Caco-2 (cell line): Measurements from ENCODE around the gene ADCK2. TPM values are rescaled to one million over a fixed set of nuclear protein-coding genes. Genes with fewer than 3 reads are reported as not detected.
"Not testable (repeated sequence)": the region's sequence is repeated elsewhere in the genome, so short reads cannot be mapped to it uniquely, and the experiment has no call there.

Experiments used
- BruUV-seq: library from RNA; stranded (reverse); fragments of 400-500 nt; replicated peaks from 2 replicates; lab custom pipeline; 2021; lab: Mats Ljungman, UMichigan
- CTCF ChIA-PET: fragments of 300-600 bp; sonication (Branson Sonifier 250); formaldehyde crosslinking; loops from one replicate; lab custom pipeline; 2022; ENCODE audit warnings: antibody characterized with exemption; lab: Charles Lee
- POLR2A ChIA-PET: fragments of 300-600 bp; sonication (Branson Sonifier 250); formaldehyde crosslinking; loops from one replicate; lab custom pipeline; 2022; ENCODE audit warnings: antibody characterized with exemption; lab: Charles Lee
- DNase-seq, 2 experiments: peaks; one replicate each; pipeline versions ENCODE4 v3.0.0 to v3.0.0-alpha.2; 2020 to 2022
- H3K27me3 ChIP-seq: replicated peaks from 2 replicates; pipeline ENCODE4 v1.6.0; 2011; ENCODE audit warnings: low read length; ENCODE audit not compliant: control insufficient read depth, insufficient read depth
- H3K36me3 ChIP-seq: 2 replicates; pipeline ENCODE4 v1.5.1; 2011; ENCODE audit warnings: low read length; ENCODE audit not compliant: control insufficient read depth, insufficient read depth
- H3K4me1 ChIP-seq: fragments of 250-450 bp; sonication (Bioruptor Pico); 2 replicates; pipeline ENCODE4 v1.5.1; 2020; ENCODE audit warnings: mild to moderate bottlenecking
- H3K4me3 ChIP-seq: 2 replicates; pipeline ENCODE4 v1.5.1; 2011; ENCODE audit warnings: low read depth, mild to moderate bottlenecking, control low read depth, low read length
- H3K9me3 ChIP-seq: fragments of 250-450 bp; sonication (Bioruptor Pico); 2 replicates; pipeline ENCODE4 v1.5.1; 2020; ENCODE audit warnings: mild to moderate bottlenecking, moderate library complexity
- H3K27ac Mint-ChIP-seq: one replicate; pipeline ENCODE4 v1.8.0; 2022; ENCODE audit warnings: mixed read lengths; ENCODE audit not compliant: unreplicated experiment
- H3K27me3 Mint-ChIP-seq: one replicate; pipeline ENCODE4 v1.8.0; 2022; ENCODE audit warnings: mixed read lengths; ENCODE audit not compliant: insufficient read depth, unreplicated experiment
- H3K36me3 Mint-ChIP-seq: one replicate; pipeline ENCODE4 v1.8.0; 2022; ENCODE audit warnings: mild to moderate bottlenecking, mixed read lengths; ENCODE audit not compliant: insufficient read depth, unreplicated experiment
- H3K4me1 Mint-ChIP-seq: one replicate; pipeline ENCODE4 v1.8.0; 2022; ENCODE audit warnings: low read depth, mixed read lengths; ENCODE audit not compliant: unreplicated experiment
- H3K4me3 Mint-ChIP-seq: one replicate; pipeline ENCODE4 v1.8.0; 2022; ENCODE audit warnings: mild to moderate bottlenecking, moderate library complexity, mixed read lengths; ENCODE audit not compliant: unreplicated experiment
- H3K9me3 Mint-ChIP-seq: one replicate; pipeline ENCODE4 v1.8.0; 2022; ENCODE audit warnings: mixed read lengths; ENCODE audit not compliant: unreplicated experiment
- intact Hi-C: fragments of 100-400 bp; cut with micrococcal nuclease; formaldehyde crosslinking; loops from one replicate; pipeline ENCODE4 v1.10.0; 2022; ENCODE audit not compliant: unreplicated experiment
- total RNA-seq: library from RNA; stranded (reverse); gene quantifications from 2 replicates; pipeline ENCODE4 v1.2.3, GENCODE V29; 2022
- TF ChIP-seq, protein P1 (sequence below), 2 experiments: fragments of 200-600 bp in 1 of 2; IDR thresholded peaks; 1 replicate in 1 of 2; 2 replicates in 1 of 2; pipeline versions ENCODE4 v1.5.1 to v1.8.0; 2011 to 2022; ENCODE audit warnings: antibody characterized with exemption in 1 of 2, control low read depth in 1 of 2, inconsistent platforms in 1 of 2, low read depth in 1 of 2, low read length in 1 of 2, mild to moderate bottlenecking in 1 of 2, moderate library complexity in 1 of 2; ENCODE audit not compliant: insufficient read depth in 1 of 2, severe bottlenecking in 1 of 2, unreplicated experiment in 1 of 2

Gene ADCK2
- total RNA-seq, 1 experiment from 2014 or later: 17.7 TPM

DNA sequence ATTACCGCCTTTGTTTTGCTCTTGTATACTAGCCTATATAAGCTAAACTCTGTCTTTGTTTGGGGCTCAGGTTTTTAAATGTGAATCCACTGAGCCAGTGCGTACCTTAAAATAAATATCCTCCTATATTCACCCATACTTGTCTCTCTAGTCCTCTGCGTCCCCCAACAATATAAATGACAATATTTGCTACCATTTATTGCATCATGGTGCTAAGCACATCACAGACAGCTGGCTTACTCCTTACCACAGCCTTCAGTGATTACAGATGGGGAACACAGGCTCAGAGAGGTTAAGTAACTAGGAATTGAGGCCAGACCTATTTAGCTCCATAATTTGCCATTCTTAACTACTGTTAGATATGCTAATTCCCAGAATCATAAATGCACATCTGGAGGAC lies 3.4 kb upstream of the ADCK2 start:
- Histone ChIP-seq H3K27me3 (no peaks in the 10 kb centered on the region), H3K9me3 (no peaks in the 10 kb centered on the region), H3K4me3 (no peak overlapping the region), H3K36me3 (no peaks in the 10 kb centered on the region), H3K4me1 (0 out of 2 replicates have a peak, but pooled peaks cover 3% of the 10 kb centered on the region)
- no TSS peak for BruUV-seq
- Mint-ChIP-seq H3K4me3 (no peak overlapping the region), H3K27ac (no peak overlapping the region), H3K4me1 (no peaks in the 10 kb centered on the region), H3K36me3 (peaks cover 6% of the 10 kb centered on the region), H3K27me3 (no peaks in the 10 kb centered on the region), H3K9me3 (no peaks in the 10 kb centered on the region)
- CTCF ChIA-PET: interaction anchor here (0.5 kb wide), 1 partner anchor 29 kb away, joined by 4 read pairs; the partner anchor contains the start of gene DENND2A
- POLR2A ChIA-PET: no interaction called here
- TF ChIP-seq, protein P1, sequence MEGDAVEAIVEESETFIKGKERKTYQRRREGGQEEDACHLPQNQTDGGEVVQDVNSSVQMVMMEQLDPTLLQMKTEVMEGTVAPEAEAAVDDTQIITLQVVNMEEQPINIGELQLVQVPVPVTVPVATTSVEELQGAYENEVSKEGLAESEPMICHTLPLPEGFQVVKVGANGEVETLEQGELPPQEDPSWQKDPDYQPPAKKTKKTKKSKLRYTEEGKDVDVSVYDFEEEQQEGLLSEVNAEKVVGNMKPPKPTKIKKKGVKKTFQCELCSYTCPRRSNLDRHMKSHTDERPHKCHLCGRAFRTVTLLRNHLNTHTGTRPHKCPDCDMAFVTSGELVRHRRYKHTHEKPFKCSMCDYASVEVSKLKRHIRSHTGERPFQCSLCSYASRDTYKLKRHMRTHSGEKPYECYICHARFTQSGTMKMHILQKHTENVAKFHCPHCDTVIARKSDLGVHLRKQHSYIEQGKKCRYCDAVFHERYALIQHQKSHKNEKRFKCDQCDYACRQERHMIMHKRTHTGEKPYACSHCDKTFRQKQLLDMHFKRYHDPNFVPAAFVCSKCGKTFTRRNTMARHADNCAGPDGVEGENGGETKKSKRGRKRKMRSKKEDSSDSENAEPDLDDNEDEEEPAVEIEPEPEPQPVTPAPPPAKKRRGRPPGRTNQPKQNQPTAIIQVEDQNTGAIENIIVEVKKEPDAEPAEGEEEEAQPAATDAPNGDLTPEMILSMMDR (IDR thresholded peaks at IDR 0.05; ENCODE audit: insufficient read depth in 1 of 2, low read depth in 1 of 2, low read length in 1 of 2, severe bottlenecking in 1 of 2, unreplicated experiment in 1 of 2): no peak
- intact Hi-C loops: no loop called here
- no peak for DNase-seq

DNA sequence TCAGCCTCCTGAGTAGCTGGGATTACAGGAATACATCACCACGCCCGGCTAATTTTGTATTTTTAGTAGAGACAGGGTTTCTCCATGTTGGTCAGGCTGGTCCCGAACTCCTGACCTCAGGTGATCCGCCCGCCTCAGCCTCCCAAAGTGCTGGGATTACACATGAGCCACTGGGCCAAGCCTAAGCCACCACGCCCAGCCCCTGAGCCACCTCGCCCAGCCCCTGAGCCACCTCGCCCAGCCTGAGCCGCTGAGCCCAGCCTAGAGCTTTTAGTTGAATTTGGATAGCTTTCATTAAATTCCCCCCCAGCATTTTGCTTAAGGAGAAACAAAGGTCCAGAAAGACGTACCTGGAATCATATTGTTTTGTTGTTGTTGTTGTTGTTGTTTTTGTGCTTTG lies 2.9 kb upstream of the ADCK2 start:
- BruUV-seq, H3K4me1 Mint-ChIP-seq, DNase-seq, H3K27me3 ChIP-seq, POLR2A ChIA-PET, H3K4me3 ChIP-seq, H3K9me3 ChIP-seq, H3K27ac Mint-ChIP-seq, H3K27me3 Mint-ChIP-seq, intact Hi-C loops, H3K4me1 ChIP-seq, H3K4me3 Mint-ChIP-seq, H3K36me3 ChIP-seq, H3K9me3 Mint-ChIP-seq, H3K36me3 Mint-ChIP-seq: not testable (repeated sequence)
- CTCF ChIA-PET: interaction anchor here (0.5 kb wide), 1 partner anchor 29 kb away, joined by 4 read pairs; the partner anchor contains the start of gene DENND2A

DNA sequence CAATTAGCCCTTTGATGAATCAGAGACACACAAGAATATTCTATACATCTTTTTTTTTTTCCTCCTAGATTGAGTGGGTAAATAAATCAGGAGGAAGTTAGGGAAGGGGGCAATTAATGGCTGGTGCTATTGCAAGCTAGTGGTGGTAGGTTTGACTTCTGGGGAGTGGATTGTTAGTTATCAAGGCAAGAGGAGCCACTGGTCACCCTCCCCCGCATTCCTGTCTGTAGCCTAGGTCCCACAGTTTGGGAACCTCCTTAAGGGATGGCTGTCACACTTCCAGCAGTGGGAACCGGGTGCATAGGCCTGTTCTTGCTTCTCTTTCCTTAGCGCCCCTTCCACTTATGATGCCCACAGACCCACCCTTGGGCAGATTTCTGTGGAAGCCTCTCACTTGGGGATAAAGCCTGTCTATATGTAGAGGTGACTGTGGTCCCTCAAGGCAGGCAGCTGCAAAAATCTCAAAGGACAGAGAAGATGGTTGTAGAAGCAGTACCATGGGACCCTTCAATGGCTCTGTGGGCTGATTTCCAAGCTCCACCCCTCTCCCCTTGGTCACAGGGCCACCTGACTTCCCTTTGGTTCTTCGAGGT lies 2.3 kb upstream of the ADCK2 start:
- POLR2A ChIA-PET: no interaction called here
- Histone ChIP-seq H3K4me3 (no peak overlapping the region), H3K36me3 (no peaks in the 10 kb centered on the region), H3K27me3 (no peaks in the 10 kb centered on the region), H3K9me3 (no peaks in the 10 kb centered on the region), H3K4me1 (0 out of 2 replicates have a peak, but pooled peaks cover 3% of the 10 kb centered on the region)
- Mint-ChIP-seq H3K27ac (no peak overlapping the region), H3K4me1 (peaks cover 6% of the 10 kb centered on the region), H3K27me3 (no peaks in the 10 kb centered on the region), H3K36me3 (peaks cover 6% of the 10 kb centered on the region), H3K9me3 (no peaks in the 10 kb centered on the region), H3K4me3 (no peak overlapping the region)
- BruUV-seq: no TSS peak
- intact Hi-C loops: no loop called here
- DNase-seq: no peak
- CTCF ChIA-PET: no interaction called here
- TF ChIP-seq, protein P1 (IDR thresholded peaks at IDR 0.05; ENCODE audit: insufficient read depth in 1 of 2, low read depth in 1 of 2, low read length in 1 of 2, severe bottlenecking in 1 of 2, unreplicated experiment in 1 of 2): no peak
